Ishikawa (cell line): ENCODE data around the gene REN.

Experiments used
- CEBPB ChIP-seq: IDR thresholded peaks from 2 replicates; pipeline ENCODE4 v1.6.1; 2012
- CREB1 ChIP-seq: IDR thresholded peaks from 2 replicates; pipeline ENCODE4 v1.6.1; 2012; ENCODE audit warnings: low read depth
- EGR1 ChIP-seq: IDR thresholded peaks from 2 replicates; pipeline ENCODE4 v1.6.1; 2012
- EP300 ChIP-seq: IDR thresholded peaks from 2 replicates; pipeline ENCODE4 v1.6.1; 2012; ENCODE audit warnings: borderline replicate concordance
- FOXM1 ChIP-seq: IDR thresholded peaks from 2 replicates; pipeline ENCODE4 v1.6.1; 2012; ENCODE audit warnings: low read depth, borderline replicate concordance
- NFIC ChIP-seq: IDR thresholded peaks from 2 replicates; pipeline ENCODE4 v1.6.1; 2012
- RAD21 ChIP-seq: IDR thresholded peaks from 2 replicates; pipeline ENCODE4 v1.6.1; 2012; ENCODE audit warnings: low read depth
- TAF1 ChIP-seq: IDR thresholded peaks from 2 replicates; pipeline ENCODE4 v1.6.1; 2012; ENCODE audit warnings: low read depth, mild to moderate bottlenecking
- TCF12 ChIP-seq: IDR thresholded peaks from 2 replicates; pipeline ENCODE4 v1.6.1; 2012; ENCODE audit warnings: low read depth
- TEAD4 ChIP-seq: IDR thresholded peaks from 2 replicates; pipeline ENCODE4 v1.6.1; 2012
- USF1 ChIP-seq: IDR thresholded peaks from 2 replicates; pipeline ENCODE4 v1.6.1; 2012
- YY1 ChIP-seq: IDR thresholded peaks from 2 replicates; pipeline ENCODE4 v1.6.1; 2012; ENCODE audit warnings: low read depth
- ZBTB7A ChIP-seq: IDR thresholded peaks from 2 replicates; pipeline ENCODE4 v1.6.1; 2012; ENCODE audit warnings: low read depth
- TF ChIP-seq, protein P1 (sequence below): IDR thresholded peaks from 2 replicates; pipeline ENCODE4 v1.6.1; 2012; ENCODE audit warnings: low read depth, mild to moderate bottlenecking
- TF ChIP-seq, protein P2 (sequence below): IDR thresholded peaks from 2 replicates; pipeline ENCODE4 v1.6.1; 2012

The REN gene

DNA sequence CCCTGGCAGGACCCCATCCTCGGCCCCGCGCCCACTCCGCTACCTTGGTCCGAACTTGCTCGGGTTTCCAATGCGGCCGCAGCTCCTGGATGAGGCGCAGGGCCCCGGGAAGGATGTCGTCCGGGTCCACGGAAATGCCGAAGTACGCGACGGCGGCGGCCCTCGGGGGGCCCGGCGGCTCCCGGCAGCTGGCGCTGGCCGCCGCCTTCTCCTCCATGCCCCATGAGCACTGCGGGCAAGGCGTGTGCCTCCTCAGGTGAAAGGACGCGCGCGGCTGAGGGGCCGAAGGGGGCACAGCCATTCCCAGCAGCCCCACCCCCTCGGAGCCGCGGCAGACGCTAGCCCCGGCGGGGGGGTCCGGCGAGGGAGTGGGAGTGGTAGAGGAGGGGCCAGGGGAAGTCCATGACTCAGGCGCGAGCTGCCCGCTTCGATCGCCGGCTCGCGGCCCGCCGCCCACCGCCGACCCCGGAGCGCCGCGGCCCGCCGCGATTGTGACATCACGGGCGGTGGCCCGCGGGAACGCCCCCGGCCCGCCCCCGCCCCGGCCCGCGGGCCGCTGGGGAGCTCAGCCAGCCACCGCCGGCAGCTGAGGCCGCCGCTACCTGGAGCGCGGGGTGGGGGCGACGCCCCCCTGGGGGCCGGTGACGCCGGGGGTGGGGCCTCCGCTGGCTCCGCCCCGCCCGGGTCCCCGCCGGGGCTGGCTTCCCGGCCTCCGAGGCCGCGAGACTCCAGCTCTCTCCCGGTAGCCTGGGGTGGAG, 14.4 kb downstream of the REN start, which contains the start of gene ETNK2:
Gene ETNK2 (minus strand): TSS at position 493 of the 758 bp plus-strand sequence. CDS start 192 bp downstream, at position 301.
- TF ChIP-seq, protein P1, sequence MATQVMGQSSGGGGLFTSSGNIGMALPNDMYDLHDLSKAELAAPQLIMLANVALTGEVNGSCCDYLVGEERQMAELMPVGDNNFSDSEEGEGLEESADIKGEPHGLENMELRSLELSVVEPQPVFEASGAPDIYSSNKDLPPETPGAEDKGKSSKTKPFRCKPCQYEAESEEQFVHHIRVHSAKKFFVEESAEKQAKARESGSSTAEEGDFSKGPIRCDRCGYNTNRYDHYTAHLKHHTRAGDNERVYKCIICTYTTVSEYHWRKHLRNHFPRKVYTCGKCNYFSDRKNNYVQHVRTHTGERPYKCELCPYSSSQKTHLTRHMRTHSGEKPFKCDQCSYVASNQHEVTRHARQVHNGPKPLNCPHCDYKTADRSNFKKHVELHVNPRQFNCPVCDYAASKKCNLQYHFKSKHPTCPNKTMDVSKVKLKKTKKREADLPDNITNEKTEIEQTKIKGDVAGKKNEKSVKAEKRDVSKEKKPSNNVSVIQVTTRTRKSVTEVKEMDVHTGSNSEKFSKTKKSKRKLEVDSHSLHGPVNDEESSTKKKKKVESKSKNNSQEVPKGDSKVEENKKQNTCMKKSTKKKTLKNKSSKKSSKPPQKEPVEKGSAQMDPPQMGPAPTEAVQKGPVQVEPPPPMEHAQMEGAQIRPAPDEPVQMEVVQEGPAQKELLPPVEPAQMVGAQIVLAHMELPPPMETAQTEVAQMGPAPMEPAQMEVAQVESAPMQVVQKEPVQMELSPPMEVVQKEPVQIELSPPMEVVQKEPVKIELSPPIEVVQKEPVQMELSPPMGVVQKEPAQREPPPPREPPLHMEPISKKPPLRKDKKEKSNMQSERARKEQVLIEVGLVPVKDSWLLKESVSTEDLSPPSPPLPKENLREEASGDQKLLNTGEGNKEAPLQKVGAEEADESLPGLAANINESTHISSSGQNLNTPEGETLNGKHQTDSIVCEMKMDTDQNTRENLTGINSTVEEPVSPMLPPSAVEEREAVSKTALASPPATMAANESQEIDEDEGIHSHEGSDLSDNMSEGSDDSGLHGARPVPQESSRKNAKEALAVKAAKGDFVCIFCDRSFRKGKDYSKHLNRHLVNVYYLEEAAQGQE, result no peak
- peak; percentile 92 for TF ChIP-seq ZBTB7A

GRCh38 chr1:204150702-204151551, 15.2 kb downstream of the REN start:
- TF ChIP-seq ZBTB7A (peak; percentile 23), CREB1 (no peak), EGR1 (no peak), USF1 (no peak), TAF1 (no peak)
- TF ChIP-seq, protein P2, sequence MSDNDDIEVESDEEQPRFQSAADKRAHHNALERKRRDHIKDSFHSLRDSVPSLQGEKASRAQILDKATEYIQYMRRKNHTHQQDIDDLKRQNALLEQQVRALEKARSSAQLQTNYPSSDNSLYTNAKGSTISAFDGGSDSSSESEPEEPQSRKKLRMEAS, result peak; percentile 42

DNA sequence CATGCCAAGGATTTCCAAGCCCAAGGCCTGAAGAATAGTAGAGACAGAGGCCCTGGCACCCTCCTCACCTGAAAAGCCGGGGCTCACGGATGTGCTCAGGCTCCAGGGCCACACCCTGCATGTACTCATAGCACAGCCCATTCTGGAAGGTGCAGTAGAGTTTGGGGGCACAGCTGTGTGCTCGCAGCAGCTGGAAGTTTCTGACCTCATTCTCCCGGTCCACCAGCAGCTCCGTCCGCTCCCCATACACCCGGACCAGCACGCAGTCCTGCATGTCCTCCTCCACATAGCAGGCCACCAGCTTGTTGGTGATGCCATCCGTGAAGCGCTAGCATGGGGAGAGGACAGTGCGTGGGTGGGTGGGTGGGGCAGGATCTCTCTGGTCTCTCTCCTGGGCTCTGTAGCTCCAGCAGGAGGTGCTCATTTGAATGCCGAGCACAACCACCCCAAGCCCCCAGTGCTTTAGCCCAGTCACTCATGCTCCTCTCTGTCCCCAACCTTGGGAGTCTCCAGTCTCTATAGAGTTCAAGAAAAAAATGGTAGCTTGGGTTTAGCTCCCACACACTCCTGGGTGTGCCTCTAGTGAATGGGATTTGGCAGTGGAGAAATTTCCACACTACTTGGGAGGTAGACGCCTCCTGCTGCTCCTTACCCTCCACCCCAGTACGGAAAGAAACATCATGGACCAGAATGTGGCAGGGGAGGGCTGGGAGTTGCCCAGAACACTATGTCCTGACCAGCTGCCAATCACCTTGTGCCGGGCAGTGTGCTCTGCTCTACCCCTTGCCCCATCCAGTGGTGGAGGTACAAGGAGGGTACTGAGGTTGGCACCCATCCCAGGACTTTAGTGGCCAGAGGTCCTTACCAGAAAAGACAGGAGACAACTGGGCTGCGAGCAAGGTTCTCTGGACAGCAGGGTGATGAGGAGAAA, 16.2 kb downstream of the REN start:
- TF ChIP-seq, protein P2, result no peak
- TF ChIP-seq NFIC (no peak), FOXM1 (no peak), TEAD4 (no peak), USF1 (no peak), YY1 (no peak), ZBTB7A (no peak), CEBPB (no peak), TCF12 (no peak), EGR1 (no peak), EP300 (no peak), CREB1 (no peak), RAD21 (no peak), TAF1 (no peak)
- TF ChIP-seq, protein P1, result no peak

DNA sequence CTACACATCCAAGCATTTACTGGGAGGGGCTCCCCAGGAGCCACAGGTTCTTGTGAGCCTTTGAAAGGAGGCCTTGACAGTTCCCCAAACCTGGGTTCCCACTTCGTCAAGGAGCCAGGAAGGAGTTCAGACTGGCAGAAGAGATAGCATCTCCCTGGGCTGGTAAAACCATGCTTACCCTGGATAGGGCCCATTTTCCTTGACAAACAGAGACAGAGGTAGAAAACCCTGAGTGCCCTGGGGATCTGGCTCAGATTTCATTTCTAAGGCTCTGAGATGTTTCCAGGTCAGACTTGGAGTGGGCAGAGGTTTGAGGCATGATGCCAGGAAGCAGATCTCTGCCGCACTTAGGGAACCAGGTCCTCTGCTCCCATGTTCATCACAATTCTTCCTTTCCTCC, 17.0 kb downstream of the REN start:
- TF ChIP-seq RAD21 (no peak), FOXM1 (no peak), TAF1 (no peak)

GRCh38 chr1:204147406-204148383, 18.4 kb downstream of the REN start:
- TF ChIP-seq NFIC (no peak), TAF1 (no peak), TCF12 (no peak), EGR1 (no peak), FOXM1 (no peak), CEBPB (no peak), USF1 (no peak), TEAD4 (no peak)
